Tibial nerve (tissue), 3 donors: ENCODE data around the gene LDLRAP1.

Experiments used
- POLR2A ChIP-seq, 2 donors: fragments of 450-650 bp; IDR thresholded peaks; one replicate each; pipeline ENCODE4 v1.6.1; 2017; ENCODE audit warnings: antibody characterized with exemption in 2 of 2, mild to moderate bottlenecking in 2 of 2, moderate library complexity in 2 of 2
- TF ChIP-seq, protein P1 (sequence below), 5 experiments: fragments of 200-600 bp in 3 of 5; fragments of 450-650 bp in 2 of 5; sonication (generic) in 3 of 5; IDR thresholded peaks; one replicate each; pipeline ENCODE4 v1.5.1; 2016 to 2019; ENCODE audit warnings: antibody characterized with exemption in 5 of 5, mild to moderate bottlenecking in 3 of 5, moderate library complexity in 2 of 5

DNA sequence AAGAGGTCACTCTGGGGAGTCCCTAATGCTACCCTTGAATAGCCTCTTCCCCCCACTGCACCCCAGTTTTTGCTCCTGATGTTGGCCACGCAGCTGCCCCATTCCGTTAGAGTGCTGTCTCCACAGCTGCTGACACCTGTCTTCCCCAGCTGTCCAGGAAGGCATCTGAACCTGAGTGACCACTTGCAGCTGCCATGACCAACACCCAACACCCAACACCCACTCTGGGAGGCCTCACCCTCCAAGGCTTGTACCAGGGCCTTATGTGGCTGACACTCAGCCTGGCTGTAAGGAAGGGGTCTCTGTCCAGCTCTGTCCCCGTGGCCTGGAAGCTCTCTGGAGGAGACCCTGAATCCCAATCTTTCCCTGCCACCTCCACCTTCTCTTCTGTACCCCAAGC, 26.7 kb upstream of the LDLRAP1 start:
- TF ChIP-seq, protein P1, sequence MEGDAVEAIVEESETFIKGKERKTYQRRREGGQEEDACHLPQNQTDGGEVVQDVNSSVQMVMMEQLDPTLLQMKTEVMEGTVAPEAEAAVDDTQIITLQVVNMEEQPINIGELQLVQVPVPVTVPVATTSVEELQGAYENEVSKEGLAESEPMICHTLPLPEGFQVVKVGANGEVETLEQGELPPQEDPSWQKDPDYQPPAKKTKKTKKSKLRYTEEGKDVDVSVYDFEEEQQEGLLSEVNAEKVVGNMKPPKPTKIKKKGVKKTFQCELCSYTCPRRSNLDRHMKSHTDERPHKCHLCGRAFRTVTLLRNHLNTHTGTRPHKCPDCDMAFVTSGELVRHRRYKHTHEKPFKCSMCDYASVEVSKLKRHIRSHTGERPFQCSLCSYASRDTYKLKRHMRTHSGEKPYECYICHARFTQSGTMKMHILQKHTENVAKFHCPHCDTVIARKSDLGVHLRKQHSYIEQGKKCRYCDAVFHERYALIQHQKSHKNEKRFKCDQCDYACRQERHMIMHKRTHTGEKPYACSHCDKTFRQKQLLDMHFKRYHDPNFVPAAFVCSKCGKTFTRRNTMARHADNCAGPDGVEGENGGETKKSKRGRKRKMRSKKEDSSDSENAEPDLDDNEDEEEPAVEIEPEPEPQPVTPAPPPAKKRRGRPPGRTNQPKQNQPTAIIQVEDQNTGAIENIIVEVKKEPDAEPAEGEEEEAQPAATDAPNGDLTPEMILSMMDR (IDR thresholded peaks at IDR 0.05): no peak
- no peak for TF ChIP-seq POLR2A (IDR thresholded peaks at IDR 0.05)
